Stimulated activated CD8-positive, alpha-beta memory T cell treated with anti-CD3 and anti-CD28 coated beads, Interleukin-12 subunit alpha, Interleukin-12 subunit beta, amount 100 ng/mL, for 4 hours (primary cell): Measurements from ENCODE around the gene KIF1A.

Experiments
- DNase-seq: peaks from one replicate; pipeline ENCODE4 v3.0.0-alpha.2; 2020; ENCODE audit warnings: low read depth

Gene KIF1A

GRCh38 chr2:240719676-240720545, 100.1 kb downstream of the KIF1A start:
- no peak for DNase-seq

DNA sequence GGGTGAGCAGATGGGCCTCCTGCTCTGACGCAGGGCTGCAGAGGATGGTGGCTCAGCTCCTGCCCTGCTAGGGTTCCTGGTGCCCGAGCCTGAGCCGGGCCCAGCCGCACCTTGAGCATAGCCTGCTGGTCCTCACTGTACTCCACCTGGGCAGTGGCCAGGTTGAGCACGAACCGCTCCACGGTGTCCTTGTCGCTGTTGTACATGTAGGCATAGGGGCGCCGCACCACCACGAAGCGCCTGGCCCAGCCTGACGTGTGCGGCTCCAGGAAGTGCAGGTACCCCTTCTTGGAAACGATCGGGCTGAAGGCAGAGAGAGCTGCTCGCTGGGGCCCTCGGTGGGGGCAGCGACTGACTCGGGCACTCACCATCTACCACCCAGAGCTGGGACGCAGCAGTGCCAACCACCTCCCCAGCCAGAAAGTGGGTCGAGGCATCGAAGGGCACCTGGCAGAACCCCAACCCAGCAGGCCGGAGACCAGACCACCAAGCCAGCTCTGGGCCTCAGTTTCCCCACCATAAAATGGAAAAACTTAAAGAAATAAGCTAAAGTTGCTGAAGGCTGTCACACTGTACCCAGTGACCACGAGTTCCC, 101.0 kb downstream of the KIF1A start:
- no peak for DNase-seq

- DNase-seq = no peak
Measured at GRCh38 chr2:240717681-240718581, 102.1 kb downstream of the KIF1A start.

- no peak for DNase-seq
Measured at GRCh38 chr2:240717181-240717641, 102.8 kb downstream of the KIF1A start.

DNA sequence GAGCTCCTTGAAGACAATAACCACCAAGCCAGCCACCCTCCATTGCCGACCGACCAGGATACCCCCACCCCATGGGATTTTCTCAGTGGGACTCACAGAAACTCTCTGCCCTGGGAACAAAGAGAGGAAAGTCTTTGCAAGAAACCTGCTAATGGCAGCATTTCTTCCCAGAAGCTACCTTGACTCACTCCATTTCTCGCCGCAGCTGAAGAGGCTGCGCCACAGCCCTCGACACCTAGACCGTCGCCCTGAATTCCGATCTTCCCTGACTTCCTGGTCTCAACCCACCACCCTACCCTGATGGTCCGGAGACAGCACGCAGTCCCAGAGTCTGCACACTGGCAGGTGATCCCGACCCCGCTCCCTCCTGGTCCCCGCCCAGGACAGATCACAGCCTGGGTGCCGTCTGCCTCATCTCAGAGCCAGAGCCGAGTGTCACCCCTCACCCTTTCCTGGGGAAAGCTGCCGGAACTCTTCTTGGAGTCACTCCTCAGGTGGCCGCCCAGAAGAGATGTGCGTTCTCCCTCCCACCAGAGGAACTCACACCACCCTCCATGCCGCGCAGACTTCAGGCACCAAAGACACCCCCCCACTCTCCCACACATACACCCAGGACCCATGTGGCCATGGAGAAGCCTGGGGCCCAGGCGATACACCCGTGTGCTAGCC, 103.8 kb downstream of the KIF1A start:
- no peak for DNase-seq

DNA sequence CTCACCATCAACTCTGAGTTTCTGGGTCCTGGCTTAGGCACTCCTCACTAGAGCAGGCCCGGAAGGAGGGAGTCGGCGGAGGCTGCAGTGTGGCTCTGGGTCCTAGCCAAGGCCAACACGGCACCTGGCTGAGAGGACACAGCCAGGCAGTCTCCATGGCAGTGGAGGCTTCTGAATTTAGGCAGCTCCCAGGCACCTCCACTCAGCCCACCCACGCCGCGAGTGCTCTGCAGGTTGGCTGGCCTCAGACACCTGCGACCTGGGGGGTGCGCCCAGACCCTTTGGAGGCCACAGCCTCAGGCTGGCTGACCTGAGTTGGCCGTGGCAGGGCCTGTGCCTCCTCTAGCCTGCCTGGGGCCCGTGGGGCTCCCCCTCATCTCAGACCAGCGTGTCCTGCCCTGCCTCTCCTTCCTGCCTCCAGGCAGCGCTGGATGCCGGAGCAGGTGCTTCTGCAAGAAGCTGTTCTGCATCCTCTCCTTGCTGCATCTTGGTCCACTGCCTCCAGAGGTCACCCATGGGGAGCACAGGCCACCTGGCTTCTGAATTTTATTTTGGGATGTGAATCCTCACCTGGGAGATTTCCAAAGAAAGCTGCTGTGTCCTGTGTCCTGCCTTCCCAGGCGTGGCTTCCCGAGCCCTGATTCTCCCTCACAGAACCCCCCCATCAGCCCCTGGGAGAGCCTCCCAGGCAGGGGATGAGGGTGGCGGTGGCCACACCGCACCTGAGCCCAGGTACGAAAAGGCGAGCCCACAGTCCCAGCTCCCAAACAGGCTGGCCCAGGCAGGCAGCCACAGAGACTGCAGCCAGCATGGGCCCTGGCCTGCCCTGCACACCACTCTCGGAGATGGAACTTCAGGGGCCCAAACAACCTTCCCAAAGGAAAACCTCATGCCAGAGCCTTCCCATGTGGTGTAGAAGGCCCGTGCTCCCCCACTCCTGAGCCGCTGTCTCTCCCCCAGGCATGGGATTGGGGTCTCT, 105.0 kb downstream of the KIF1A start:
- DNase-seq = no peak

DNA sequence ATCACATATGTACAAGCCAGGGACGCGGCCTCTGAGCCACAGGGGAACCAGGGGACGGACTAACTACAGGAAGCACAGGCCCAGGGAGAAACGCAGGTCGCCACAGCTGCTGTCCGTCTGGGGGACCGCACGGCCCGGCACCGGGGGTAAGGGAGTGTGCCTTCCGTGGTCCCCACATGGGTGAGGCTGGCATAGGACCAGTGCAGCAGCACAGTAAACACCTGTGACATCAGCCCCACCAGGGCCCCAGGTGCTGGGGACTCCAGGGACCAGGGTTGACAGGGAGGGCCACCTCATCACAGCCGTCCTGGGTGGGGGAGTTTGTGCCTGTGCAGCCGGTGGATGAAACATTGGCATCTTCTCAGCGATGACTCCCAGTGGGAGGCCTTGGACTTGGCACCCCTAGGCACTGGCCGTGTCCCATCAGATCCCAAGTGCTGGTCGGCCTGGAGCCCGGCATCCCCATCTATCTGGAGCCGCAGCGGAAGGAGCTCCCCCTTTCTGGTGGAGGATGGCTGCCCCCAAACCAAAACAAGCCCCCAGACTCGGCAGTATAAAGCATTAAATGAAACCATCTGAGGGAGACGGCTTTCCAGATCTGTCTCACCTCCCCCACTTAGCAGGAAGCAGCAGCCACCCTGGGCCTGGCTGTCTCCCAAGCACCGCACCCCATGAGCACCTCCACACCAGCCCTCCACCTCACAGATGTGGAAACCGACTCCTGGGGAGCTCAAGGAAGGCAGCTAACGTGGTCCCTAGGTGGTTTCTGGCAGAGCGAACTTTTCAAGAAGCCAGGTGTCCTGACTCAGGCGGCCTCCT, 105.9 kb downstream of the KIF1A start:
- no peak for DNase-seq

DNA sequence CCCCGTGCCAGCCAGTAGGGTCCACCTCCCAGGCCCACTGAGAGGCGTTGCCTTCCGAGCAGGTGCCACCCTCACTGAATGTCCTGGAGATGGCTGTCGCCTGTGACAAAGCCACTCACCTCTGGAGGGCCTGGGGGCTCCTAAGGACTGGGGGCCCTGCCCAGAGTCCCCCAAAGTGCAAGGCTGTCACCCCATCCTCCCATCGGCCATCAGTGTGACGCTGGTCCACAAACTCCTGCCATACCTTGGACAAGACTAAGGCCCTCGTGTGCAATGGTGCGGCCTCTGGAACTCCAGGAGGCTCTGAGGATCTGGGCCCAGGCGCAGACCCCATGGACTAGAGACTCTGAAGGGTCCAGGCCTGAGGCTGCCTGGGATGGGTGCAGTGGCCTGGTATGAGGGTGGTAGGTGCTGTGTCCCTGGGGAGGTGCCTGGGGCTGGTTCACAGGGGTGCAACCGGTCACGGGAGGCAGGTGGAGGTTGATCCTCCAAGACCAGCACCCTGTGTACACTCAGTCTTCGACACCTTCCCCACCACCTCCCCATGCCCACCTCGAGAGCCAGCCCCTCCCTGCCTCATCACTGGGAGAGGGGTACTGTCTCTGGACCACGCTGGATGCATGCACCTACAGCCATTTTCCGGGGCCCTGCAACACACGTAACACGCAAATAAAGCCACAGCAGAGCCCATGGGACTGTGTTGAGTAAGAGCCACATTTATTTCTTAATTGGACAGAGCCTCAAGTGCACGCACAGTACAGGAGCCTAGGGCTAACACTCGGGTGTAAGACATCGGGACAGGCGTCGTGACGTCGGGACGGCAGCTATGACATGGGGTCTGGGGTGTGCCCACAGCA, 106.7 kb downstream of the KIF1A start:
- DNase-seq = no peak

DNA sequence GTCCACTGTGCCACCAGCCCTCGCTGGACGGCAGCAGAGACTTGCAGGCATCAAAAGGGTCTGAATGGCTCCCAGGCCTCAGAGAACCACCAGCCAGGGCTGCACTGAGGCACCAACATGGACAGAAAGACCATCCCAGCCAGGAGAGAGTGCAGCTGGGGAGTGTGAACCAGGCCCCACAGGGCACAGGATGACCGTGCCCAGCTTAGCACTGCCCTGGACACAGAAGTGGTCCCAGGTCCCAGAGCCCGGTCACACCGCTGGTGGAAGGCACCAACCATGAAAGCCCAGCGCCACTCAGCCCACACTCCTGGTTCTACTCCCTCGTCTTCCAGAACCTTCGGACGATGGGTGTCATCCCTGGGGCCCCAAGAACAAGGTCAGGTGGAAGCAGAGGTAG, 107.9 kb downstream of the KIF1A start:
- no peak for DNase-seq

DNA sequence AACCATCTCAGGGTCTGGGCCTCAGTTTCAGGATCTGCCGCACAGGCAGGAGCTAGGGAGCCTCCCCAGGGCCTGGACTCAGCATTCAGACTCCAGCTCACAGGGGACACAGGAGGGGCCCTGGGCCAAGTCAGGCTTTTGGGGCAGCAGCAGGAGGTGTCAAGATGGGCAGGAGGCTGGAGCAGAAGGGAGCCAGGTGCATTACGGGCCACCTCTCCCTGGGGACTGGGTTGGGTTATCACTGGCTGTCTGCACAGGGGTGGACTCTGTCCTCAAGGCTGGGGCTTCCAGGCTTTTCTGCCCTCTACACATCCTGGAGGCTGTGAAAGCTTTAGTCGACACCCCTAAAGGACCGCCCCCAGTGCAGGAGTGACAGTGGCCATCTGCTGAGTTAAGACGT, 108.3 kb downstream of the KIF1A start:
- DNase-seq = no peak

GRCh38 chr2:240711296-240711695, 108.7 kb downstream of the KIF1A start:
- no peak for DNase-seq

- DNase-seq = no peak
Measured at GRCh38 chr2:240708457-240708856, 111.6 kb downstream of the KIF1A start.

GRCh38 chr2:240707821-240708220, 112.2 kb downstream of the KIF1A start:
- DNase-seq = no peak

- DNase-seq = no peak
Measured at GRCh38 chr2:240707043-240707756, 112.8 kb downstream of the KIF1A start.

DNA sequence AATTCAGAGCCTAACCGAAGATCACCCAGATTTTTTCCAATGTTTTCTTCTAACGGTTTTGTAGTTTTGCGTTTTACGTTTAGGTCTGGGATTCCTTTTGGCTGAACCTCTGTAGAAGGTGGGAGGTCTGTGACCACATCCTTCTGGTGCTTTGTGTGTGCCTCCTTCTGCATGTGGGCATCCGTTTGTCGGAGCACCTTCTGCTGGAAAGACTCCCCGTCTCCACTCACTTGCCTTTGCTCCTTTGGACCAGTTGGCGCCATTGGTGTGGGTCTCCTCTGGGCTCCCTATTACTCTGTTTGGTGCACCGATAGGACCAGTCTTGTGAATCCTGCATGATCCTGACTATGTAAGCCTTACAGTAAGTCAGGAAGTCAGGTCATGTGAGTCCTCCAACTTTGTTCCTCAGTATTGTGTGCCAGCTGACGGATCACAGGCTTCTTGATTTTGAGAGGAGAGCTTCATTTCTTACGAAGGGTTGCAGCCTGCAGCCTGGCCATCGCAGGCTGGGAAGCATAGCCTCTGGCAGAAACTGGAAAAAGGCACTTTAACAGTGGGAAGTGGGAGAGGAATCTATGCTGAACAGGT, 114.7 kb downstream of the KIF1A start:
- DNase-seq = no peak

- peak; percentile 15 for DNase-seq
Measured at GRCh38 chr2:240704651-240705050, 115.4 kb downstream of the KIF1A start.

- DNase-seq = no peak
Measured at GRCh38 chr2:240703417-240704341, 116.3 kb downstream of the KIF1A start.
